GM12874 (cell line): ENCODE data around the gene PEX26.

ENCODE experiments used
- TF ChIP-seq, protein P1 (sequence below): IDR thresholded peaks from 2 replicates; pipeline ENCODE4 v1.5.1; 2011; ENCODE audit warnings: low read depth, mild to moderate bottlenecking, control low read depth, low read length, moderate library complexity; ENCODE audit not compliant: insufficient read depth

Gene PEX26

DNA sequence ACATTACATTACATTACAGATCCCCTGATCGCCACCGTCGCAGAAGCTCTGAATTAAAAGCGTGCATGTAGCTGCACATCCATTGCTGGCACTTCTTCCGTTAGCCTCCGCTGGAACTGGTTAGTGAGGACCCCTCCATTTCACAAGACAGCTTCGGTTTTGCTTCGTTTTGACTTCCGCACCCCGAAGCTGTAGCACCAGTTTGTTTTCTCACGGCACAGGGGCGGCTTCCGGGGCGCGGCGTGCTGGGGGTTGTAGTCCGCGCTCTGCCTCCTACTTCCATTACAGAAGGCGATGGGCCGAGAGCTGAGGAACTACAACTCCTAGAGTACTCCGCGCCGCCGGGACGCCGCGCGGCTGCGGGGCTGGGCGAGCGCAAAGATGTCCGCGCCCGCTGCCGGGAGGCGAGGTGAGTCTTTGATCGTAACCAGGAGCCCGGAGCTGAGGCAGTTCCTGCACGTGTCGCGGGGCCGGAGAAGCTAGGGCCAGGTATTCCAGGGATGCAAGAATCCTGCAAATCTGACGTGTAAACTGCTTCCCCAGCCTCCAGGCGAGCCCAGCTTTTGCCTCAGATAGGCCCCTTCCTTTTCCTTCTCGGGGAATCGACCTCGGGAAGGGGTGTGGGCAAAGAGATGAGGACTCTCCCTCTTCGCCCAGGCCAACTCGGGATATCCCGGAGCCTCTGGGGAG is at the start of gene PEX26:
PEX26 (plus strand) TSS at position 352 of the 690 bp plus-strand sequence. CDS start 387 bp downstream, outside the sequence.
- TF ChIP-seq, protein P1, sequence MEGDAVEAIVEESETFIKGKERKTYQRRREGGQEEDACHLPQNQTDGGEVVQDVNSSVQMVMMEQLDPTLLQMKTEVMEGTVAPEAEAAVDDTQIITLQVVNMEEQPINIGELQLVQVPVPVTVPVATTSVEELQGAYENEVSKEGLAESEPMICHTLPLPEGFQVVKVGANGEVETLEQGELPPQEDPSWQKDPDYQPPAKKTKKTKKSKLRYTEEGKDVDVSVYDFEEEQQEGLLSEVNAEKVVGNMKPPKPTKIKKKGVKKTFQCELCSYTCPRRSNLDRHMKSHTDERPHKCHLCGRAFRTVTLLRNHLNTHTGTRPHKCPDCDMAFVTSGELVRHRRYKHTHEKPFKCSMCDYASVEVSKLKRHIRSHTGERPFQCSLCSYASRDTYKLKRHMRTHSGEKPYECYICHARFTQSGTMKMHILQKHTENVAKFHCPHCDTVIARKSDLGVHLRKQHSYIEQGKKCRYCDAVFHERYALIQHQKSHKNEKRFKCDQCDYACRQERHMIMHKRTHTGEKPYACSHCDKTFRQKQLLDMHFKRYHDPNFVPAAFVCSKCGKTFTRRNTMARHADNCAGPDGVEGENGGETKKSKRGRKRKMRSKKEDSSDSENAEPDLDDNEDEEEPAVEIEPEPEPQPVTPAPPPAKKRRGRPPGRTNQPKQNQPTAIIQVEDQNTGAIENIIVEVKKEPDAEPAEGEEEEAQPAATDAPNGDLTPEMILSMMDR: no peak

DNA sequence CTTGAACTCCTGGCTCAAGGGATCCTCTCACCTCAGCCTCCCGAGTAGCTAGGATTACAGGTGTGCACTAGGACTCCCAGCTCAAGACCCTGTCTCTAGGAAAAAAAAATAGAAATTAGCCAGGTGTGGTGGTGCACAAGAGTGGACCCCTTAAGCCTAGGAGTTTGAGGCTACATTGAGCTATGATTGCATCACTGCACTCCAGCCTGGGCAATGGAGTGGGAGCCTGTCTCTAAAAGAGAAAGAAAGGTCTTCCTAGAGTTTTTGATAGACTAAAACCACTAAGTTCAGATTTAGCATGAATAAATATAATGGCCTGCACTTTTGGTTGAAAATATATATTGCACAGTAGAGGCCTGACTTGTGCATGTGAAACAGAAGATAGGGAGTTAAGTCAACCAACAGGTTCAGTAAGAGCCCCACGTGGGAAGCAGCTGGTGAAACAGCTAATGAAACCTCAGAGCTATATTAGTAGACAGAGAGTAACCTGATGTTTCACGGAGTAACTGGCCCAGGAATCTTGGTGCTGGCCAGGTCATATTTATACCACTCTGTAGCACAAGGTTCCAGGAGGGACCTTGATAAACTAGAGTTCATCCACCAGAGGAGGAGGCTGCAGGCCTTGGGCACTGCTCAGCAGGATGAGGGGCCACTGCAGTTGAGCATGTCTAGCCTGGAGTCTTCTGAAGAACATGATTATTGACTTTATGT is 48.8 kb upstream of the PEX26 start:
- TF ChIP-seq, protein P1: no peak

- TF ChIP-seq, protein P1: no peak
Measured at GRCh38 chr22:18029686-18030267, 48.0 kb upstream of the PEX26 start.

GRCh38 chr22:18031695-18032454 is 45.9 kb upstream of the PEX26 start:
- TF ChIP-seq, protein P1: no peak

DNA sequence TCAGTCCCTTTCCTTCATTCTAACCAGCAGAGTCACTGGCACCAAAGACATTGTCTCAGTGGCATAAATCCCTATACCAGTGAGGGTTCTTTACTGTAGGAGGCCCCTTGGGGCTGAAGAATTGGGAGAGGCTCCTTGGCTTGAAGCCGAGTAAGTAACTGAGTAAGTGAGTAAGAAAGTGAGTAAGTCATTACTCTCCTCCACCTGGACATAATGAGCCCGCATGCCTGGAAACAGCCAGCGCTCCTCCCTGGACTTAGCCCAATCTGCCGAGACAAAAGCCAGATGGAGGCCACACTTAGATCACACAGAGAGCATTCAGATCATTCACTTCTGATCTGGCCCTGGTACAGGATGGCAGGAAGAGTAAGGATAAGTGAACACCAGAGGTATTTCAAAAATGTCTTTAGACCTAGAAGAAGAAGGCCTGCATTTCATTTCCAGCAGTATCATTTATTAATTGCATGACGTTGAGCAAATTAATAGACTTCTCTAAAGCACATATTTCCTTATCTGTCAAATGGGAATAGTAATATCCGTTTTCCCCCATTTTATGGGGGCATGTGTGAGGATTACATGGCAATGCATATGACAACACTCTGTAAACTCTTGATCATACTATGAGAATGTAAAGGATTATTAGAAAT is 45.2 kb upstream of the PEX26 start:
- TF ChIP-seq, protein P1: no peak

DNA sequence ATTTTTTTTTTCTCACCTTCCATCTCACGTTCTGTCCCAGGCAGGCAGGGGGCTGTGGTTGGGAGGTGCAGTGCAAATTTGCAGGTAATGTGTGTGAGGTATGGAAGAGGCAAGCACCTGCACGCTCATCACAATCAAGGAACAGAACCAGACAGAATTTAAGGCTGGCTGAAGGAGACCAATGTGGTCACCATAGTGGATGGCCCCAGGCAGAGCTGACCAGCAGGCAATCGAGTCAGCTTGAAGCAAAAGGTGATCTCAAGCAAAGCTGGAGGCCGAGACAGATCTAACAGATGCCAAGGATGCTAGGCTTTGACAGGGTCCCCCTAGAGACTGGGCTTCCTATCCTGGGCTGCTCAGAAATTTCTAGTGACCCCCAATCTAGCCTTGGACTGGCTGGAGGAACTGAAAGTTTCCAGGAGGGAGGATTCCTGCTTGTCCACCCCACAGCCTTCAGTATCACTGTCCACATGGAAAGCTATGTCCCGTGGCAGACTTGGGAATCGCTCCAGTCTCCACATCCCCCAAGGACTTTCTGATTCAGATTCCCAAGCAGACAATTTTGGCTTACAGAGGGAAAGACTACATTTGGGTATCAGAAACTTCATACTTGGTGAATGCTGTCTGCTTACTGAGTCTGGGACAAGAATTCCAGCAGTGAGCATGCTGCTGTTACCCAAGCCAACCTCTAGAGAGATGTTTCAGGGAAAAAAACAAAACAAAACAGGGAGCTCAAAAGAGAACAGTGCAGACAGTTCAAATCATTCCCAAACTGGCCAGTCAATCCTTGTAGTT is 44.4 kb upstream of the PEX26 start:
- TF ChIP-seq, protein P1: no peak
